ENCODE results near the gene ASAH2. TPM values are rescaled to one million over a fixed set of nuclear protein-coding genes. Genes with fewer than 3 reads are reported as not detected.

Gene ASAH2
- total RNA-seq, 1 donor from 2014 or later: 1.3 TPM

DNA sequence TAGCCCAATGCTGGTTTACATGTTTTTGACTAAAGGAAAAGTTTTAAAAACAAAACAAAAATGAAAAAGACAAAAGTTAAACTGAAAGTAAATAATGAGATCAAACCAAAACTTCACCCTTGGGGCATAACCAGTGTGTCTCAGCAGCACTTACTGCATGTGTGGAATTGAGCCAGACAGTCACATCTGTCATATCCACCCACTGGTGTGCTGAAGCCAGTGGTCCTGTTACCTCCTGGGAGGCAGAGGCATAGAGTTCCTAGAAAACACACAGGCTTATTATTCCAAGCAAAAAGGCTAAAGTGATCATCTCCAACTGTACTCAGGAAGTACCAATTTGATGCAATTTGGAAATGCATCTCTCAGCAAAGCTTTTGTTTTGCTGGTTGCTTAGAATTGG, 40.4 kb downstream of the ASAH2 start:
- intact Hi-C loops (cut with micrococcal nuclease): no loop called here

Other genes starting within 250 kb of the ASAH2 start
- 33.3 and 39.6 TPM in 2 replicates for gene WASHC2A, start 183.6 kb downstream of the ASAH2 start, total RNA-seq